ENCODE measurements around the gene LCT.

Gene LCT

GRCh38 chr2:135839713-135840112 is 2.7 kb upstream of the LCT start:
- no peak for TF ChIP-seq Cebpa-rat (IDR thresholded peaks at IDR 0.05)
- Histone ChIP-seq H3K9ac (no peak overlapping the region), H3K4me3 (no peak overlapping the region), H3K4me1 (peaks cover 37% of the 10 kb centered on the region), H4K20me1 (no peaks in the 10 kb centered on the region), H3K4me2 (peak overlapping the region; percentile 5; the same call in 1 of the 2 replicates), H3K9me3 (no peaks in the 10 kb centered on the region), H3K36me3 (peaks cover 54% of the 10 kb centered on the region), H3K27me3 (no peaks in the 10 kb centered on the region), H3K27ac (no peak overlapping the region)

GRCh38 chr2:135838502-135838901 is 1.5 kb upstream of the LCT start:
- H4K20me1 ChIP-seq: no peaks in the 10 kb centered on the region
- no peak overlapping the region for H3K4me3 ChIP-seq
- H3K36me3 ChIP-seq: peaks cover 42% of the 10 kb centered on the region
- no peaks in the 10 kb centered on the region for H3K27me3 ChIP-seq
- no peak for TF ChIP-seq Cebpa-rat (IDR thresholded peaks at IDR 0.05)
- no peak overlapping the region for H3K4me2 ChIP-seq
- peaks cover 37% of the 10 kb centered on the region for H3K4me1 ChIP-seq
- no peaks in the 10 kb centered on the region for H3K9me3 ChIP-seq
- H3K27ac ChIP-seq: no peak overlapping the region
- no peak overlapping the region for H3K9ac ChIP-seq

- Histone ChIP-seq H3K36me3 (no peaks in the 10 kb centered on the region), H3K27ac (no peak overlapping the region), H3K4me3 (no peak overlapping the region), H4K20me1 (no peaks in the 10 kb centered on the region), H3K4me1 (peaks cover 18% of the 10 kb centered on the region), H3K9me3 (no peaks in the 10 kb centered on the region), H3K4me2 (no peak overlapping the region), H3K9ac (no peak overlapping the region), H3K27me3 (no peaks in the 10 kb centered on the region)
- TF ChIP-seq Cebpa-rat (IDR thresholded peaks at IDR 0.05): no peak
Observed at GRCh38 chr2:135832891-135833290, 4.1 kb downstream of the LCT start.

GRCh38 chr2:135831180-135831812 is 5.7 kb downstream of the LCT start:
- no peaks in the 10 kb centered on the region for H3K9me3 ChIP-seq
- H3K36me3 ChIP-seq: no peaks in the 10 kb centered on the region
- no peaks in the 10 kb centered on the region for H4K20me1 ChIP-seq
- no peak overlapping the region for H3K9ac ChIP-seq
- TF ChIP-seq Cebpa-rat (IDR thresholded peaks at IDR 0.05): no peak
- peaks cover 12% of the 10 kb centered on the region for H3K4me1 ChIP-seq
- no peak overlapping the region for H3K27ac ChIP-seq
- H3K4me3 ChIP-seq: no peak overlapping the region
- no peaks in the 10 kb centered on the region for H3K27me3 ChIP-seq
- H3K4me2 ChIP-seq: no peak overlapping the region

GRCh38 chr2:135829378-135830135 is 7.4 kb downstream of the LCT start:
- Histone ChIP-seq H3K4me3 (no peak overlapping the region), H3K4me1 (peaks cover 18% of the 10 kb centered on the region), H3K27ac (no peak overlapping the region), H3K4me2 (no peak overlapping the region), H3K9ac (no peak overlapping the region), H3K36me3 (no peaks in the 10 kb centered on the region), H3K27me3 (no peaks in the 10 kb centered on the region), H3K9me3 (no peaks in the 10 kb centered on the region), H4K20me1 (no peaks in the 10 kb centered on the region)
- TF ChIP-seq Cebpa-rat (IDR thresholded peaks at IDR 0.05): no peak

- H3K36me3 ChIP-seq: peaks cover 7% of the 10 kb centered on the region; the same call in 1 of the 2 replicates
- H3K9ac ChIP-seq: no peak overlapping the region
- no peak overlapping the region for H3K27ac ChIP-seq
- H3K4me3 ChIP-seq: no peak overlapping the region
- no peaks in the 10 kb centered on the region for H4K20me1 ChIP-seq
- peaks cover 22% of the 10 kb centered on the region for H3K9me3 ChIP-seq
- H3K4me1 ChIP-seq: peaks cover 18% of the 10 kb centered on the region
- H3K4me2 ChIP-seq: no peak overlapping the region; the same call in 1 of the 2 replicates
- no peaks in the 10 kb centered on the region for H3K27me3 ChIP-seq
- TF ChIP-seq Cebpa-rat (IDR thresholded peaks at IDR 0.05): no peak
Observed at GRCh38 chr2:135826544-135826943, 10.4 kb downstream of the LCT start.

- Histone ChIP-seq H3K4me2 (peak overlapping the region; percentile 78), H3K27me3 (no peaks in the 10 kb centered on the region), H4K20me1 (no peaks in the 10 kb centered on the region), H3K36me3 (peaks cover 7% of the 10 kb centered on the region; the same call in 1 of the 2 replicates), H3K9ac (peak overlapping the region; percentile 61), H3K4me1 (peaks cover 18% of the 10 kb centered on the region), H3K9me3 (peaks cover 22% of the 10 kb centered on the region), H3K4me3 (no peak overlapping the region), H3K27ac (peak overlapping the region; percentile 79)
- TF ChIP-seq Cebpa-rat (IDR thresholded peaks at IDR 0.05): no peak
Observed at GRCh38 chr2:135825550-135826176, 11.3 kb downstream of the LCT start.

GRCh38 chr2:135825131-135825530 is 11.9 kb downstream of the LCT start:
- Histone ChIP-seq H3K36me3 (peaks cover 7% of the 10 kb centered on the region; the same call in 1 of the 2 replicates), H3K9ac (peak overlapping the region; percentile 61), H3K27me3 (no peaks in the 10 kb centered on the region), H3K4me1 (peaks cover 23% of the 10 kb centered on the region), H3K27ac (peak overlapping the region; percentile 79), H3K4me3 (no peak overlapping the region), H3K4me2 (peak overlapping the region; percentile 78), H3K9me3 (peaks cover 22% of the 10 kb centered on the region), H4K20me1 (no peaks in the 10 kb centered on the region)
- TF ChIP-seq Cebpa-rat (IDR thresholded peaks at IDR 0.05): no peak

- no peak overlapping the region for H3K27ac ChIP-seq
- H3K36me3 ChIP-seq: peaks cover 7% of the 10 kb centered on the region; the same call in 1 of the 2 replicates
- H3K4me2 ChIP-seq: no peak overlapping the region
- H3K9me3 ChIP-seq: peaks cover 22% of the 10 kb centered on the region
- H3K27me3 ChIP-seq: no peaks in the 10 kb centered on the region
- peaks cover 28% of the 10 kb centered on the region for H3K4me1 ChIP-seq
- H3K9ac ChIP-seq: no peak overlapping the region
- no peaks in the 10 kb centered on the region for H4K20me1 ChIP-seq
- H3K4me3 ChIP-seq: no peak overlapping the region
- no peak for TF ChIP-seq Cebpa-rat (IDR thresholded peaks at IDR 0.05)
Observed at GRCh38 chr2:135822855-135823254, 14.1 kb downstream of the LCT start.

GRCh38 chr2:135821190-135821589 is 15.8 kb downstream of the LCT start:
- no peaks in the 10 kb centered on the region for H4K20me1 ChIP-seq
- no peak overlapping the region for H3K27ac ChIP-seq
- H3K4me2 ChIP-seq: no peak overlapping the region
- H3K4me1 ChIP-seq: peaks cover 23% of the 10 kb centered on the region
- no peak overlapping the region for H3K4me3 ChIP-seq
- peaks cover 7% of the 10 kb centered on the region; the same call in 1 of the 2 replicates for H3K36me3 ChIP-seq
- TF ChIP-seq Cebpa-rat (IDR thresholded peaks at IDR 0.05): no peak
- H3K9me3 ChIP-seq: peaks cover 22% of the 10 kb centered on the region
- no peak overlapping the region for H3K9ac ChIP-seq
- H3K27me3 ChIP-seq: no peaks in the 10 kb centered on the region; the same call in 1 of the 2 replicates

Data from BLaER1 (cell line).